HG02759 (cell line): ENCODE data around the gene CLSTN1.

Experiments used
- ATAC-seq: cut with Tn5 transposase; IDR thresholded peaks from one replicate; pipeline ENCODE4 v1.9.1; 2021; ENCODE audit warnings: mild to moderate bottlenecking, moderate library complexity; ENCODE audit not compliant: unreplicated experiment

CLSTN1 gene

GRCh38 chr1:9732123-9732971 is 91.4 kb downstream of the CLSTN1 start:
- no peak for ATAC-seq

- ATAC-seq: no peak
Observed at GRCh38 chr1:9731561-9731960, 92.2 kb downstream of the CLSTN1 start.

- no peak for ATAC-seq
Observed at GRCh38 chr1:9731051-9731537, 92.7 kb downstream of the CLSTN1 start.

GRCh38 chr1:9730096-9730901 is 93.5 kb downstream of the CLSTN1 start:
- ATAC-seq: no peak

- no peak for ATAC-seq
Observed at GRCh38 chr1:9729523-9729922, 94.2 kb downstream of the CLSTN1 start.

- ATAC-seq: no peak
Observed at GRCh38 chr1:9728451-9729295, 95.1 kb downstream of the CLSTN1 start.

GRCh38 chr1:9726905-9727595 is 96.7 kb downstream of the CLSTN1 start:
- no peak for ATAC-seq

- no peak for ATAC-seq
Observed at GRCh38 chr1:9726406-9726805, 97.4 kb downstream of the CLSTN1 start.

- no peak for ATAC-seq
Observed at GRCh38 chr1:9724706-9725476, 98.9 kb downstream of the CLSTN1 start.

- ATAC-seq: no peak
Observed at GRCh38 chr1:9723926-9724325, 99.8 kb downstream of the CLSTN1 start.

GRCh38 chr1:9723068-9723805 is 100.5 kb downstream of the CLSTN1 start:
- ATAC-seq: no peak

- ATAC-seq: no peak
Observed at GRCh38 chr1:9722378-9722749, 101.4 kb downstream of the CLSTN1 start.

GRCh38 chr1:9721606-9722377 is 102.0 kb downstream of the CLSTN1 start:
- ATAC-seq: no peak

GRCh38 chr1:9720785-9721605 is 102.8 kb downstream of the CLSTN1 start:
- ATAC-seq: no peak

GRCh38 chr1:9719978-9720722 is 103.6 kb downstream of the CLSTN1 start:
- ATAC-seq: no peak

- ATAC-seq: no peak
Observed at GRCh38 chr1:9718006-9718680, 105.6 kb downstream of the CLSTN1 start.
